ENCODE measurements around the gene PARVG. TPM values are rescaled to one million over a fixed set of nuclear protein-coding genes. Genes with fewer than 3 reads are reported as not detected.

PARVG gene
- total and polyA plus RNA-seq, 9 of the 15 experiments (the other 6 are each of a cell fraction or from before 2014, with no cell fraction given), result 0.35 TPM; not detected in 8

DNA sequence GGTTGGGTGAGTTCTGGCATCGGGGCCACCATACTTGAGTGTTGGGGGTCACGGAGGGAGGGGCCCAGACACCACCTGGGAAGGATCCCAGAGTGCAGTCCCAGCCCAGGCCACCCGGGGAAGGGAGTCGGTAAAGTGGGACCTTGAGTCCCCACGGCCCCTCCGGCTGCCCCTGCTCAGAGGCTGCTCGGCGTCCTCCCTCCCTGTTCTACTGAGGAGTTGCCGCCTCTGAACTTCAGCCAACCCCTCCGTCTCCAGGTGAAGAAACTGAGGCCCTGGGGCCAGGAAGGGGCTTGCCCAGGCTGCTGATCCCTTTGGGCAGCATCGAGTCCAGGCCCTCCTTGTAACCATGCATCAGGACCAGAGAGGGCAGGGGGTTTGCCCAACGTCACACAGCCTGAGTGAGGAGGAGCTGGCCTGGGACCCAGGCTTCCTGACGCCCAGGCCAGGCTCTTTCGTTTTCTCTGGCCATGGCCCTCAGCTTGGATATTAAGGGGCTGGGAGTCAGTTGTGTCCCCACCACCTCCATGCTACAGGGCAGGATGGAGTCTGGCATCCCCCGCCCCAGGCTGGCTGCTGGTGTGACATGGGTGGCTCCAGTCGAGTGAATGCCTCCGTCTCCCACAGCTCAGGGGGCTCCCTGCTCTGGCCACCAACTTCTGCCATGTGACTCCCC is 1.3 kb downstream of the PARVG start:
- Histone ChIP-seq H3K4me3 (no peak overlapping the region), H2AFZ (ENCODE audit: low read depth, low read length) (no peak overlapping the region), H3K9me1 (ENCODE audit: control insufficient read depth, insufficient read depth, low read length) (no peaks in the 10 kb centered on the region), H3K9ac (ENCODE audit: insufficient read depth in 1 of 2, low read depth in 2 of 2, low read length in 2 of 2) (no peak overlapping the region), H3K36me3 (ENCODE audit: control insufficient read depth, insufficient read depth, low read length) (no peaks in the 10 kb centered on the region), H3K4me1 (replicated peaks in 1 of 2; ENCODE audit: control insufficient read depth in 2 of 2, insufficient read depth in 2 of 2, low read length in 2 of 2) (peaks cover 0 to 11% of the 10 kb centered on the region in 2 experiments; a peak in 2 of 5 replicates), H3K27ac (ENCODE audit: extremely low read depth, low read depth, low read length) (no peak overlapping the region), H4K20me1 (replicated peaks; ENCODE audit: control insufficient read depth, insufficient read depth, low read length) (peaks cover 4% of the 10 kb centered on the region; the same call in 1 of the 2 replicates), H3K9me3 (replicated peaks; ENCODE audit: control insufficient read depth, insufficient read depth, low read depth, low read length) (no peaks in the 10 kb centered on the region), H3K79me2 (ENCODE audit: control insufficient read depth, insufficient read depth, low read length) (no peaks in the 10 kb centered on the region), H3K4me2 (ENCODE audit: insufficient read depth, low read length) (no peak overlapping the region), H3K27me3 (ENCODE audit: control insufficient read depth in 2 of 2, insufficient read depth in 2 of 2, low read length in 2 of 2) (peaks cover 19 to 40% of the 10 kb centered on the region in 2 experiments; a peak in 4 of 5 replicates)
- no TSS peak for BruUV-seq (replicated peaks)
- ATAC-seq (no peak; the same call in 2 of the 3 replicates), DNase-seq (ENCODE audit: extremely low read depth in 1 of 4, low spot score in 3 of 4) (peak in 2 of 4 experiments; percentile 11 to 12), FAIRE-seq (no peak)
- CTCF ChIA-PET (ENCODE audit: low intra/inter-chr PET ratio), result no interaction called here
- intact Hi-C loops (cut with micrococcal nuclease), result no loop called here
- in situ Hi-C loops (cut with MboI), result no loop called here
- TF ChIP-seq NR2F6 (CRISPR knock-in tag; IDR thresholded peaks at IDR 0.05) (no peak), ZFP36 (IDR thresholded peaks at IDR 0.05; ENCODE audit: low read depth, low read length, partially characterized antibody) (peak; percentile 57), BCOR (IDR thresholded peaks at IDR 0.05) (0 out of 2 replicates have a peak, but pooled peaks have one; percentile 38), ZNF57 (CRISPR knock-in tag; IDR thresholded peaks at IDR 0.05) (no peak), RBM25 (IDR thresholded peaks at IDR 0.05; ENCODE audit: low read depth, low read length, severe bottlenecking) (peak; percentile 42)
- POLR2A ChIA-PET, result no interaction called here
- WGBS (ENCODE audit: insufficient coverage, low coverage, missing lambda C conversion rate), result 6% methylated on average over 11 of the region's 17 CpGs

Data from K562 (cell line).